GM21423 (cell line): ENCODE measurements around the gene SLC19A1.

Experiments
- ATAC-seq: cut with Tn5 transposase; IDR thresholded peaks from one replicate; pipeline ENCODE4 v1.9.1; 2021; ENCODE audit warnings: mild to moderate bottlenecking, moderate library complexity; ENCODE audit not compliant: unreplicated experiment

The SLC19A1 gene

GRCh38 chr21:45494851-45495680 lies 47.2 kb downstream of the SLC19A1 start:
- ATAC-seq, result no peak

GRCh38 chr21:45494135-45494850 lies 47.9 kb downstream of the SLC19A1 start:
- no peak for ATAC-seq

GRCh38 chr21:45493401-45494001 lies 48.7 kb downstream of the SLC19A1 start:
- ATAC-seq, result no peak

- ATAC-seq, result no peak
These were observed 49.5 kb downstream of the SLC19A1 start for GRCh38 chr21:45492765-45493164.

- ATAC-seq, result no peak
These were observed 50.6 kb downstream of the SLC19A1 start for GRCh38 chr21:45491623-45492022.

GRCh38 chr21:45491056-45491455 lies 51.2 kb downstream of the SLC19A1 start:
- ATAC-seq, result no peak

GRCh38 chr21:45490049-45490731 lies 52.0 kb downstream of the SLC19A1 start:
- no peak for ATAC-seq

- ATAC-seq, result no peak
These were observed 52.6 kb downstream of the SLC19A1 start for GRCh38 chr21:45489722-45489982.

- no peak for ATAC-seq
These were observed 53.1 kb downstream of the SLC19A1 start for GRCh38 chr21:45488931-45489721.

GRCh38 chr21:45487891-45488600 lies 54.2 kb downstream of the SLC19A1 start:
- ATAC-seq, result no peak

- no peak for ATAC-seq
These were observed 55.0 kb downstream of the SLC19A1 start for GRCh38 chr21:45487161-45487806.

- ATAC-seq, result no peak
These were observed 55.6 kb downstream of the SLC19A1 start for GRCh38 chr21:45486443-45487160.

GRCh38 chr21:45485686-45486442 lies 56.4 kb downstream of the SLC19A1 start:
- ATAC-seq, result no peak

- ATAC-seq, result no peak
These were observed 57.9 kb downstream of the SLC19A1 start for GRCh38 chr21:45484318-45484717.

- no peak for ATAC-seq
These were observed 59.1 kb downstream of the SLC19A1 start for GRCh38 chr21:45482899-45483821.

- no peak for ATAC-seq
These were observed 60.0 kb downstream of the SLC19A1 start for GRCh38 chr21:45481977-45482898.
